ENCODE measurements around the gene ARID3A.
"Not testable (repeated sequence)": the region's sequence is repeated elsewhere in the genome, so short reads cannot be mapped to it uniquely, and the experiment has no call there.

The ARID3A gene

DNA sequence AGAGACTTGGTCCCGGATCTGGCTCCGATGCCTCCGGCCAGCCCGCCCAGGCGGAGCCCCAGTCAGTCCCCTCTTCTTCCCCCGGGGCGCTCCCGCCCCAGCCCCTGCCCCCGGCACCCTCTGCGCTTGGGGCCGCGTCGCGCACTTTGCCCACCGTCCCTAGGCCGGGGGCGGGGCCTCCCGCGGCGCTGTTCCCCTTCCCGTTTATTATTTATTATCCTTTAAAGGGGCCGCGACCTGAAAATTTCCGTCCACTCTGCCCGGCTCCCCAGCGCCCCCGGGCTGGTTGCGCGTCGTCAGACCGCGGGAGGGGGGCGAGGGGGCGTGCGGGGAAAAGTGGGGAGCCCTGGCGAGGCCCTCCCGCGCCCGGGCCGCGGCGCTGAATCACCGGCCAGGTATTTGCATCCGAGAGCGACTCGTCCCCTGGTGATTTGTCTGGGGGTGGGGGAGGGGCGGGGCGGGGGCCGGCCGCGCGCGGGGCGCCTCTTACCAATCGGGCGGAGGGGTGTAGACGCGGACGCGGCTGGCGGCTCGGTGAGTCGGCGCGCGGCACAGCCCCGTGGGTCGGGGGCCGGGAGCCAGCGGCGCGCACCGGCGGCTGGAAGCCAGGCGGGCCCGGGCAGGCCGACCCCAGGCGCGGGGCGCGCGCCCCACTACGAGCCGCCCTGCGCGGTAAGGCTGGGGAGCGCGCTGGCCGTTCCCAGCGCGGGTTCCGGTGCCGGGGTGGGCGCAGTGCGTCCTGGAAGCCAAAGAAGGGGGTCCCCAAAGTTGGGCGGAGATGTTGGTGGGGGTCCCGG lies at the start of gene ARID3A:
TSS of gene ARID3A (plus strand) at position 510 of the 797 bp plus-strand sequence. CDS start 3,494 bp downstream, outside the sequence.
- DNase-seq (ENCODE audit: low read depth in 1 of 2, low spot score in 1 of 2) = peak; percentile 60 to 74

DNA sequence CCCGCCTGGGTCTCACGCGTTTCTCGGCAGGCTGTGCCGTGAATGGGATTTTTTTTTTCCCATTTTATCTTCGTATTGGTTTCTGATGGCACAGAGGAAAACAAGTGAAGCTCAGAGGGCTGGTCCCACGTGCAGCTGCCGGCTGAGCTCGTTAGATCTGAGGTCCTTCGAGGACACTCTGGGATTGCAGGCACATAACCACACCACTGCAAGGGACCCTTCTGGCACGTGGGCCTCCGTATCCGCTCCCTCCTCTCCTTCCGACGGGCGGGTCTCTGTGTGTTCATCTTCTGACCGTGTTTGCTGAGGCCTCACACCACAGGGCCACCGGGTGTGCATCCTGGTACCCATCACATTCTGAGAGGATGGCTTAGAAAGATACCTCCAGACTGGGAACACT lies 49.7 kb upstream of the ARID3A start:
- DNase-seq (ENCODE audit: low read depth in 1 of 2, low spot score in 1 of 2) = no peak

GRCh38 chr19:876780-877314 lies 49.0 kb upstream of the ARID3A start:
- DNase-seq (ENCODE audit: low read depth in 1 of 2, low spot score in 1 of 2) = no peak

DNA sequence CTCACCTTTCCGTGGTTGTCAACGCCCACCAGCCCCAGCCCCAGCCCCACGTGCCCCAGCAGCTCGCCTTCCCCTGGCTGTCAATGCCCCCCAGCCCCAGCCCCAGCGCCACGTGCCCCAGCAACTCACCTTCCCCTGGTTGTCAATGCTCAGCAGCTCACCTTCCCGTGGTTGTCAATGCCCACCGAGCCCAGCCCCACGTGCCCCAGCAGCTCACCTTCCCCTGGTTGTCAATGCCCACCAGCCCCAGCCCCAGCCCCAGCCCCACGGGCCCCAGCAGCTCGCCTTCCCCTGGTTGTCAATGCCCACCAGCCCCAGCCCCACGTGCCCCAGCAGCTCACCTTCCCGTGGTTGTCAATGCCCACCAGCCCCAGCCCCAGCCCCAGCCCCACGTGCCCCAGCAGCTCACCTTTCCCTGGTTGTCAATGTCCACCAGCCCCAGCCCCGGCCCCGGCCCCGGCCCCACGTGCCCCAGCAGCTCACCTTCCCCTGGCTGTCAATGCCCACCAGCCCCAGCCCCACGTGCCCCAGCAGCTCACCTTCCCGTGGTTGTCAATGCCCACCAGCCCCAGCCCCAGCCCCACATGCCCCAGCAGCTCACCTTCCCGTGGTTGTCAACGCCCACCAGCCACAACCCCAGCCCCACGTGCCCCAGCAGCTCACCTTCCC lies 47.7 kb upstream of the ARID3A start:
- DNase-seq (ENCODE audit: low read depth in 1 of 2, low spot score in 1 of 2) = not testable (repeated sequence)

GRCh38 chr19:878751-879561 lies 46.9 kb upstream of the ARID3A start:
- DNase-seq (ENCODE audit: low read depth in 1 of 2, low spot score in 1 of 2) = not testable (repeated sequence)

DNA sequence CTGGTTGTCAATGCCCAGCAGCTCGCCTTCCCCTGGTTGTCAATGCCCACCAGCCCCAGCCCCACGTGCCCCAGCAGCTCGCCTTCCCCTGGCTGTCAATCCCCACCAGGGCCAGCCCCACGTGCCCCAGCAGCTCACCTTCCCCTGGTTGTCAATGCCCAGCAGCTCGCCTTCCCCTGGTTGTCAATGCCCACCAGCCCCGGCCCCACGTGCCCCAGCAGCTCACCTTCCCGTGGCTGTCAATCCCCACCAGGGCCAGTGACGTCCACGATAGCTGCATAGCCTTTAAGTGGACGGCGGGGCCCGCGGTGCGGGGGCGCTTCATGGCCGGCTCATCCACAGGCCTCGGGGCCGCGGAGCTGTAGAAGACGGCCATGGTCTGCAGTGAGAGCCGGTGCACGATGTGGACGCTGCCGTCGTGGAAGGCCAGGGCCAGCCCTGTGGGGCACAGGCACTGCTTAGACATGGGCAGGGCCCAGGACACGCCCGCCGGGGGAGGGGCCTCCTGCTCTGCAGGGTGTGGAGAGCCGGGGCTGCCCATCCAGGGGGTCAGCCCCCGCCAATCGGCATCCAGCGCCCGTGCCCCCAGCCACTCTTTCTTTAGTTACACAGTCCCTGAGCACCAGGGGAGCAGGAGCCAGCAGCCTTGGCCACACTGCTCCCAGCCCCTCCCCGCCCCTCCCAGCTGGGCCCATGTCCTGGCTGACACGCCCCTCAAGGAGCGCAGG lies 46.0 kb upstream of the ARID3A start:
- DNase-seq (ENCODE audit: low read depth in 1 of 2, low spot score in 1 of 2) = no peak

- no peak for DNase-seq (ENCODE audit: low read depth in 1 of 2, low spot score in 1 of 2)
These were observed 44.3 kb upstream of the ARID3A start for GRCh38 chr19:881385-882071.

GRCh38 chr19:882871-883497 lies 42.9 kb upstream of the ARID3A start:
- no peak for DNase-seq (ENCODE audit: low read depth in 1 of 2, low spot score in 1 of 2)

- DNase-seq (ENCODE audit: low read depth in 1 of 2, low spot score in 1 of 2) = no peak
These were observed 42.1 kb upstream of the ARID3A start for GRCh38 chr19:883661-884211.

GRCh38 chr19:884420-885211 lies 41.2 kb upstream of the ARID3A start:
- DNase-seq (ENCODE audit: low read depth in 1 of 2, low spot score in 1 of 2) = no peak

- DNase-seq (ENCODE audit: low read depth in 1 of 2, low spot score in 1 of 2) = no peak
These were observed 40.2 kb upstream of the ARID3A start for GRCh38 chr19:885536-886224.

DNA sequence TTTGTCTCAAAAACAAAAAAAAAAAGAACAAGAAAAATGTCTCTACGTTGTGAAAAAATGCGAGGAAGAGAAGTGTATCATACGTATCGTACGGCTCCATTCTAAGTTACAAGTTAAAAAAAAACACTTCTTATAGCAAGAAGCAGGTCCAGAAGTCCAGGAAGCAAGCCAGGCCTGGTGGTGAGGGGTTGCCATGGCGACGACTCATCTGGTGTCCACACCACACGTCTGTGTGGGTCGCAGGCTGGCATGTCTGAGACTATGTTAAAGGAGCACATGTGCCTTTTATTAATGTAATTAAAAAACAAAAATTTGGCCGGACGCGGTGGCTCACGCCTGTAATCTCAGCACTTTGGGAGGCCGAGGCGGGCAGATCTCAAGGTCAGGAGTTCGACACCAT lies 38.8 kb upstream of the ARID3A start:
- DNase-seq (ENCODE audit: low read depth in 1 of 2, low spot score in 1 of 2) = no peak

DNA sequence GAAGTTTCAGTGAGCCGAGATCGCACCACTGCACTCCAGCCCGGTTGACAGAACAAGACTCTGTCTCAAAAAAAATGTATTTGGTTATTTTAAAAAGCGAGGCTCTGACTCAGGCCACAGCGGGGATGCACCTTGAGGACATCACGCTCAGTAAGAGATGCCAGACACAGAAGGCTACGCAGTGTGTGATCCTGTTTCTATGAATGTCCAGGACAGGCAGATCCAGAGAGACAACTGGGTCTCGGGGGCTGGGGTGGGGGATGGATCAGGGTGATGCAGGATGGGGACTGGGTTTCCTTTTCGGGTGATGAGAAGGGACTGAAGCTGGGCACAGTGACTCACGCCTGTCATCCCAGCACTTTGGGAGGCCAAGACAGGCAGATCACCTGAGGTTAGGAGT lies 38.2 kb upstream of the ARID3A start:
- no peak for DNase-seq (ENCODE audit: low read depth in 1 of 2, low spot score in 1 of 2)

DNA sequence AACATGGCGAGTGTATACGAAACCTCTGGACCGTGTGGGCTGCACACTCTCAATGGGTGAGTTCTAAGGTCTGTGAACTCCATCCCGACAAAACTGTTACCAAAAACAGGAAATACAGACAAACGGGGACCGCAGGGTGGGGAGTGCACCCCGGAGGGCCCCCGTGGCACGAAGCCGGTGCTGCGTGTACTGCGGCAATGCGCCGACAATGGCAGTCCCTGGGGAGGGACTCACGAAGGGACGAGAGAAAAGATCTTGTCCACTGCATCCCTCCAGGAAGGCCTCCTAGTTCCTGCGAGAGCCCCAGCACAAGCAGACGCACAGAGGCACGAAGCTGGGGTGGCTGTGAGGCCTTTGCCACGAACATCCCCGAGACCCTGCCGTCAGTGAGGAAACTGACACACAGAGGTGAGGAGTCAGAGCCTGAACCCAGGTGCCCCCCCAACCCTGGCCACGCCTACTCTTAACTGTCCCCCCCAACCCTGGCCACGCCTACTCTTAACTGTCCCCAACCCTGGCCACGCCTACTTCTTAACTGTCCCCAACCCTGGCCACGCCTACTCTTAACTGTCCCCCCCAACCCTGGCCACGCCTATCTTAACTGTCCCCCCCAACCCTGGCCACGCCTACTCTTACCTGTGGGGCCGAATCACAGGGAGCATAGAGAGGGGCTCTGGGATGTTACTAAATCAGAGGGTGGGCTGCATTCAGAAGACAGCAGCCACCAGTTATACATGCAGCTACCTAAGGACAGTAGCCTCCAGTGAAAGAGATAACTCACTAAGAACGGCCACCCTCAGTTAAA lies 37.1 kb upstream of the ARID3A start:
- no peak for DNase-seq (ENCODE audit: low read depth in 1 of 2, low spot score in 1 of 2)

- DNase-seq (ENCODE audit: low read depth in 1 of 2, low spot score in 1 of 2) = no peak
These were observed 36.1 kb upstream of the ARID3A start for GRCh38 chr19:889662-890295.

- DNase-seq (ENCODE audit: low read depth in 1 of 2, low spot score in 1 of 2) = no peak
These were observed 35.0 kb upstream of the ARID3A start for GRCh38 chr19:890831-891230.

Data from activated CD4-positive, alpha-beta T cell treated with anti-CD3 and anti-CD28 coated beads, Interleukin-2, amount 50 U/mL, for 24 hours (primary cell).